Breast epithelium (tissue), 4 donors: ENCODE results near the gene LMAN2. TPM values are rescaled to one million over a fixed set of nuclear protein-coding genes. Genes with fewer than 3 reads are reported as not detected.

ENCODE experiments used
- DNase-seq, 2 donors: peaks; one replicate each; pipeline ENCODE4 v3.0.0-alpha.2; 2019; ENCODE audit warnings: low spot score in 2 of 2
- H3K27ac ChIP-seq, 2 donors: fragments of 200-600 bp; sonication (generic) in 1 of 2; one replicate each; pipeline ENCODE4 v1.5.1; 2016 to 2019; ENCODE audit warnings: mild to moderate bottlenecking in 1 of 2
- H3K27me3 ChIP-seq, 2 donors: fragments of 200-600 bp; sonication (generic) in 1 of 2; one replicate each; pipeline versions ENCODE4 v1.5.1 to v1.6.0; 2017 to 2019; ENCODE audit warnings: control low read depth in 1 of 2, mild to moderate bottlenecking in 1 of 2
- H3K36me3 ChIP-seq: fragments of 200-600 bp; one replicate; pipeline ENCODE4 v1.5.1; 2019
- H3K4me1 ChIP-seq, 2 donors: fragments of 200-600 bp; sonication (generic); one replicate each; pipeline ENCODE4 v1.5.1; 2016 to 2019; ENCODE audit warnings: control low read depth in 1 of 2
- H3K4me3 ChIP-seq, 3 donors: fragments of 200-600 bp; sonication (generic); 1 replicate in 2 of 3; 2 replicates in 1 of 3; pipeline ENCODE4 v1.5.1; 2016 to 2019; ENCODE audit warnings: mild to moderate bottlenecking in 3 of 3, moderate library complexity in 2 of 3
- H3K9me3 ChIP-seq, 2 donors: fragments of 200-600 bp; sonication (generic) in 1 of 2; one replicate each; pipeline ENCODE4 v1.5.1; 2016 to 2019; ENCODE audit warnings: control low read depth in 1 of 2
- POLR2A ChIP-seq: fragments of 450-650 bp; IDR thresholded peaks from one replicate; pipeline ENCODE4 v1.6.1; 2016; ENCODE audit warnings: antibody characterized with exemption, mild to moderate bottlenecking, moderate library complexity
- POLR2AphosphoS5 ChIP-seq, 3 donors: sonication (generic); formaldehyde crosslinking; IDR thresholded peaks; one replicate each; pipeline ENCODE4 v1.6.1; 2017; ENCODE audit warnings: antibody characterized with exemption in 3 of 3
- intact Hi-C: fragments of 100-400 bp; cut with DNase I; formaldehyde crosslinking; loops from one replicate; pipeline ENCODE4 v1.15.1; 2023; ENCODE audit warnings: low total_unique reads
- total RNA-seq, 3 donors: library from RNA; depleted of rRNA; stranded (reverse); fragments of >200 nt; gene quantifications; one replicate each; pipeline ENCODE4 v1.1.0, GENCODE V29; 2016
- TF ChIP-seq, protein P1 (sequence below), 3 donors: fragments of 450-650 bp; IDR thresholded peaks; one replicate each; pipeline ENCODE4 v1.5.1; 2016 to 2017; ENCODE audit warnings: antibody characterized with exemption in 3 of 3, mild to moderate bottlenecking in 3 of 3, moderate library complexity in 3 of 3

LMAN2 gene
- total RNA-seq, 3 donors from 2014 or later, result 139 to 188 (median 170) TPM

DNA sequence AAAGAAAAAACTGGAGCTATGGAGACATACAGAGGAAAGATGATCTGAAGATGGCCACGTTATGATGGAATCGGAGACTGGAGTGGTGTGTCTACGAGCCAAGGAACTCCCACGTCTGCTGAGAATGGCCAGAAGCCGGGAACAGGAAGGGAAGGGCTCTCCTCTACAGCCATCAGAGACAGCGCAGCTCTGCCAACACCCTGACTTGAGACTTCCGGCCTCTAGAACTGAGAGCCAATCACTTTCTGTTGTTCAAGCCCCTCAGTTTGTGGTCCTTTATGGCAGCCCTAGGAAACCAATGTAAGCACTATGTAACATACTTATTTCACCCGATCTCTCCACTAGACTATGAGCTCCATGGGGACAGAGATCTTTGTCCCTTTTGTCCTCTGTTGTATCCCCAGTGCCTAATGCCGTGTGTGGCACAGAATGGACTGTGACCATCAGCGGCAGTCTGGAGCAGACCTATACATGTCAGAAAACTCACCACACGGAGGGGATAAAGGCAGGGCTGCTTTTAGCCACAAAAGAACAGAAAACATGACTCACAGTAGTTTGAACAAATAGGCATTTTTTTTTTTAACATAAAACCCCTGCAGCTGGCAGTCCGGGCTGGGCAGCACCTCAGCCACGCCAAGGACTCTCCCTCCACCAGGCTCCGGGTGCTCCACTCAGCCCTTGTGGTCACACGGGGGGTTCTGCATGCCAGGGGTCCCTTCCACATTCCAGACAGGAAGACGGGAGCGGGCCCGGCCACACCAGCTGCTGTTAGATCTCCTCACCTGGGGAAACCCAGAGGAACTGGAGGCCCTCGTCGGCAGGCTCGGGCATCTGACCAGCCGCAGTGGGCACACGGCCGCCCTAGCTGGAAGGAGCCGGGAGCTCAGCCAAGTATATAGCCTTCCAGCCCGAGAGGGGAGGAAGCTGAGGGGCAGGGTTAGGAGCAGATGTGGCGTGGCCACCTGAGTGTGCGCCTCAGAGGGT, 23.6 kb downstream of the LMAN2 start:
- no peaks in the 10 kb centered on the region for H3K9me3 ChIP-seq
- no peaks in the 10 kb centered on the region for H3K4me1 ChIP-seq
- H3K27ac ChIP-seq, result peak overlapping the region; percentile 40 to 66
- TF ChIP-seq POLR2AphosphoS5 (IDR thresholded peaks at IDR 0.05) (no peak), POLR2A (no peak)
- TF ChIP-seq, protein P1, sequence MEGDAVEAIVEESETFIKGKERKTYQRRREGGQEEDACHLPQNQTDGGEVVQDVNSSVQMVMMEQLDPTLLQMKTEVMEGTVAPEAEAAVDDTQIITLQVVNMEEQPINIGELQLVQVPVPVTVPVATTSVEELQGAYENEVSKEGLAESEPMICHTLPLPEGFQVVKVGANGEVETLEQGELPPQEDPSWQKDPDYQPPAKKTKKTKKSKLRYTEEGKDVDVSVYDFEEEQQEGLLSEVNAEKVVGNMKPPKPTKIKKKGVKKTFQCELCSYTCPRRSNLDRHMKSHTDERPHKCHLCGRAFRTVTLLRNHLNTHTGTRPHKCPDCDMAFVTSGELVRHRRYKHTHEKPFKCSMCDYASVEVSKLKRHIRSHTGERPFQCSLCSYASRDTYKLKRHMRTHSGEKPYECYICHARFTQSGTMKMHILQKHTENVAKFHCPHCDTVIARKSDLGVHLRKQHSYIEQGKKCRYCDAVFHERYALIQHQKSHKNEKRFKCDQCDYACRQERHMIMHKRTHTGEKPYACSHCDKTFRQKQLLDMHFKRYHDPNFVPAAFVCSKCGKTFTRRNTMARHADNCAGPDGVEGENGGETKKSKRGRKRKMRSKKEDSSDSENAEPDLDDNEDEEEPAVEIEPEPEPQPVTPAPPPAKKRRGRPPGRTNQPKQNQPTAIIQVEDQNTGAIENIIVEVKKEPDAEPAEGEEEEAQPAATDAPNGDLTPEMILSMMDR (IDR thresholded peaks at IDR 0.05), result no peak
- no peaks in the 10 kb centered on the region for H3K36me3 ChIP-seq
- intact Hi-C loops, result no loop called here
- no peaks in the 10 kb centered on the region for H3K27me3 ChIP-seq
- peak overlapping the region in 1 of 3 donors; percentile 11 for H3K4me3 ChIP-seq
- DNase-seq, result no peak

DNA sequence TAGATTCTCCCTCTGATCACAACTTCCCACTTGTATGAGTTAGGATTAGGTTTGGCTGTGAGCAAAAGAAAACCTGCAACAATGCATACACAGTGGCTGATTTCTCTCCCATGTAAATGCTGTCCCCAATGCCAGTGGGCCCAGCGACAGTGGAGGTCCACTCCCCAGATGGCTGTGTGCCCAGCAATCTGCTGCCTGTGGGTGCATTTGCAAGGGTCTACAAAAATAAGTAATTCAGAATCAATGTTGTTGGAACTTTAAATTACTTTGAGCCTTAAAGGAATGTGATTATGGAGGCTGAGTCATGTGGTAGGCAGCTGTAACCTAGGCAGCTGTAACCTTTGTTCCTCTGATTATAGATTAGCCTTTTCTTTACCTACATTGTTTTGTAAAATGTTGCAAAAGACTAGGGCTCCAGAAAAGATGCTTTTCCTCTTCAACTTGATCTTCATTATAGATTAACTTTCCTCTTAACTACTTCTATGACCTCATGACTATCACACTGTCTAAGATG, 25.5 kb downstream of the LMAN2 start:
- no peaks in the 10 kb centered on the region for H3K27me3 ChIP-seq
- TF ChIP-seq POLR2AphosphoS5 (IDR thresholded peaks at IDR 0.05), result no peak
- no peak for TF ChIP-seq POLR2A
- TF ChIP-seq, protein P1 (IDR thresholded peaks at IDR 0.05), result no peak
- no peaks in the 10 kb centered on the region for H3K4me1 ChIP-seq
- H3K4me3 ChIP-seq, result no peak overlapping the region
- intact Hi-C loops, result no loop called here
- H3K36me3 ChIP-seq, result no peaks in the 10 kb centered on the region
- no peak for DNase-seq
- no peaks in the 10 kb centered on the region for H3K9me3 ChIP-seq
- no peak overlapping the region for H3K27ac ChIP-seq

DNA sequence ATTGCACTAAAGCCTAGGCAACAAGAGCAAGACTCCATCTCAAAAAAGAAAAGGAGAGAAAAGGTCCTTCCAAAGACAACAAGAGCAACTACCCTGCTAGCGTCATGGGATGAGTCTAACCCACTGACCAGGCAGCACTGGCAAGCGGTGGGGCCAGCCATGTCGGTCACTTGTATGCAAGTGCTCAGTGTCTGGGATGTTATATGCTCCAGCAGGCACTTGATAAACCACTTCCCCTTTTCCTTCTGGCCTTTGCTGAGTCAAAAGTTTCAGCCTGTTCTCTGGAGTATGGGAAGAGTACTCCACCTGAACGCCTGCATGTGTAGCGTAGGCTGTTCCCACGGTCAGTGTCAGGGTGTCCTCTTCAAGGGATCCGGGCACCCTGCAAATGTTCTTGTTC, 30.6 kb downstream of the LMAN2 start:
- intact Hi-C loops, result no loop called here
- no peaks in the 10 kb centered on the region for H3K27me3 ChIP-seq
- no peaks in the 10 kb centered on the region for H3K36me3 ChIP-seq
- TF ChIP-seq, protein P1 (IDR thresholded peaks at IDR 0.05), result no peak
- TF ChIP-seq POLR2AphosphoS5 (IDR thresholded peaks at IDR 0.05) (no peak), POLR2A (no peak)
- no peaks in the 10 kb centered on the region for H3K9me3 ChIP-seq
- H3K27ac ChIP-seq, result no peak overlapping the region
- no peak for DNase-seq
- H3K4me1 ChIP-seq, result no peaks in the 10 kb centered on the region
- no peak overlapping the region for H3K4me3 ChIP-seq

DNA sequence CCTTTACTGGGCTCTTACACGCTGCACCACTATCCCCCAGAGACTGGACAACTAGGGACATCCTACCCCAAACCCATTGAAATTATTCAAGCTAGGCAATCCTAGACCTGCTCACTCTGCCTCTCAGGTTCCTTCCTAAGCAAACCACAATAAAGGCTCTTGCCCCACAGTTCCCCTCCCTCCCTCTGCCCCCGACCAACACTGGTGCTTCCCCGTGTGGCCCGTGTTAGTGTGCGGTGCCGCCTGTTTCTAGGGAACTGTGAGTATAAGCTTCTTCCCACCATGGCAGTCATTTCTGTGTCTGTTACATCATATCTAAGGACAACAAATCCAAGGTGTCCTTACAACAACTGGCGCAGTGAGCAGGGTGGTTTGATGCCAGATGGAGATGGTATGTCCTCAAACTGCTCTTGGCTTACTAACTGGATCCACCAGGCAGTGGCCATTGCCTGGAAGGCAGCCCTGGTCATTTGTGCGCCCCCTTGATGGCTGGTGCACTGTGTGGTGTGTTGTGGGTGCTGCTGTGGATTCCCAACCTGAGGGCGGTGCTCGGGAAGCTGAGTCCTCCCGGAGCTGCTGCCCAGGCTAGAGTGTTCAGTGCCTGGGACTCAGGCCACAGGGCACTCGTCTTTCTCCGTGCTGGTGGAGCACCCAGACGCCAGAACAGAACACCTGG, 31.4 kb downstream of the LMAN2 start:
- H3K4me1 ChIP-seq, result no peaks in the 10 kb centered on the region
- no peak for DNase-seq
- TF ChIP-seq POLR2AphosphoS5 (IDR thresholded peaks at IDR 0.05) (no peak), POLR2A (no peak)
- TF ChIP-seq, protein P1 (IDR thresholded peaks at IDR 0.05), result no peak
- H3K9me3 ChIP-seq, result no peaks in the 10 kb centered on the region
- no peaks in the 10 kb centered on the region for H3K27me3 ChIP-seq
- H3K27ac ChIP-seq, result no peak overlapping the region
- intact Hi-C loops, result loop anchor here (5.0 to 10.0 kb wide), 2 partner anchors 45 to 208 kb away; no protein-coding TSS in a partner anchor
- no peaks in the 10 kb centered on the region for H3K36me3 ChIP-seq
- H3K4me3 ChIP-seq, result no peak overlapping the region
